MG63 (cell line): ENCODE results near the gene WDR93. TPM values are rescaled to one million over a fixed set of nuclear protein-coding genes. Genes with fewer than 3 reads are reported as not detected.

ENCODE experiments used
- DNase-seq: peaks from one replicate; pipeline ENCODE4 v3.0.0-alpha.2; 2020
- H3K27me3 ChIP-seq: fragments of 250-450 bp; sonication (Bioruptor Pico); 2 replicates; pipeline ENCODE4 v1.5.1; 2020; ENCODE audit warnings: mild to moderate bottlenecking, moderate library complexity
- H3K36me3 ChIP-seq: fragments of 250-450 bp; sonication (Bioruptor Pico); 2 replicates; pipeline ENCODE4 v1.5.1; 2020; ENCODE audit warnings: mild to moderate bottlenecking, moderate library complexity
- H3K4me3 ChIP-seq: fragments of 250-450 bp; sonication (Bioruptor Pico); 2 replicates; pipeline ENCODE4 v1.5.1; 2020; ENCODE audit warnings: mild to moderate bottlenecking, moderate library complexity
- H3K9me3 ChIP-seq: fragments of 250-450 bp; sonication (Bioruptor Pico); 2 replicates; pipeline ENCODE4 v1.5.1; 2020; ENCODE audit warnings: mild to moderate bottlenecking, moderate library complexity
- total RNA-seq: library from RNA; depleted of rRNA; stranded (reverse); fragments of >200 nt; shearing (Covaris generic); gene quantifications from 2 replicates; pipeline ENCODE4 v1.2.3, GENCODE V29; 2014; ENCODE audit warnings: low replicate concordance; rRNA removed

Gene WDR93
- 0.13 TPM in 1 of 2 replicates, not detected in the other for total RNA-seq

GRCh38 chr15:89690276-89691218, at the start of gene WDR93, which contains the start of gene PEX11A:
TSS of gene WDR93 (plus strand) at chr15:89690811. CDS start at chr15:89701747, 10,936 bp downstream.
TSS of gene PEX11A (minus strand) at chr15:89690754. CDS start at chr15:89690632, 122 bp downstream.
- H3K9me3 ChIP-seq, result no peaks in the 10 kb centered on the region; the same call in 1 of the 2 replicates
- no peaks in the 10 kb centered on the region for H3K27me3 ChIP-seq
- peak; percentile 76 for DNase-seq
- H3K36me3 ChIP-seq, result peaks cover 5% of the 10 kb centered on the region; the same call in 1 of the 2 replicates
- H3K4me3 ChIP-seq, result peak within 1 kb of the TSS; percentile 85

DNA sequence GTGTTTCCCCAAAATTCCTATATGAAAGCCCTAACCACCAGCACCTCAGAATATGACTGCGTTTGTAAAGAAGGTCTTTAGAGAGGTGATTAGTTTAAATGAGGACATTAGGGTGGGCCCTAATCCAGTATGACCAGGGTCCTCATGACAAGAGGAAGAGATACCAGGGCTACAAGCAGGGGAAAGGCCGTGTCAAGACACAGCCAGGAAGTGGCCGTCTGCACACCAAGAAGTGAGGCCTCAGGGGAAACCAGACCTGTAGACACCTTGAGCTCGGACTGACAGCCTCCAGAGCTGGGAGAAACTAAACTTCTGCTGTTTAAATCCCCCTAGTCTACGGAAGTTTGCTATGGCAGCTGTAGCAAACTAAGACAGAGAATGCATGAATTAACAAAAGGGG, 49.6 kb upstream of the WDR93 start:
- Histone ChIP-seq H3K4me3 (no peak overlapping the region), H3K9me3 (no peaks in the 10 kb centered on the region), H3K36me3 (peaks cover 72% of the 10 kb centered on the region), H3K27me3 (no peaks in the 10 kb centered on the region)
- no peak for DNase-seq

DNA sequence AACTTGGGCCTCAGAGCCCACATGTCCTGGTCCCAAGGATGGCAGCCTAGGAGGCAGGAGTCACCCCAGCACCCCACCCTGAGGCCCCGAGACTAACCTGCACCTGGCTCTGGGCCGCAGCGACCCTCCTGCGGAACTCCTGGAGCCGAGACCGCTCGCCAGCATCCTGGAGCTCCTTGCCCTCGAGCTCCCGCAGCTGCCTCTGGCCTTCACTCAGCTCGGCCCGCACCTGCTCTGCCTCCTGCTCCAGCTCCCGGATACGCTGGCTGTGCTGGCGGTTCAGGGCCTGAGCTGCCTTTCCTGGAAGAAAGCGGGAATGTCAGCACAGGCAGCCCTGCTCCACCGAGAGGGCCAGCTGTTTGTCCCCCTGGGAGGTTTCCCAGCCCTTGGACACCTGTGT, 48.5 kb upstream of the WDR93 start:
- no peak for DNase-seq
- H3K9me3 ChIP-seq, result no peaks in the 10 kb centered on the region
- no peaks in the 10 kb centered on the region for H3K27me3 ChIP-seq
- peaks cover 83% of the 10 kb centered on the region for H3K36me3 ChIP-seq
- no peak overlapping the region for H3K4me3 ChIP-seq

DNA sequence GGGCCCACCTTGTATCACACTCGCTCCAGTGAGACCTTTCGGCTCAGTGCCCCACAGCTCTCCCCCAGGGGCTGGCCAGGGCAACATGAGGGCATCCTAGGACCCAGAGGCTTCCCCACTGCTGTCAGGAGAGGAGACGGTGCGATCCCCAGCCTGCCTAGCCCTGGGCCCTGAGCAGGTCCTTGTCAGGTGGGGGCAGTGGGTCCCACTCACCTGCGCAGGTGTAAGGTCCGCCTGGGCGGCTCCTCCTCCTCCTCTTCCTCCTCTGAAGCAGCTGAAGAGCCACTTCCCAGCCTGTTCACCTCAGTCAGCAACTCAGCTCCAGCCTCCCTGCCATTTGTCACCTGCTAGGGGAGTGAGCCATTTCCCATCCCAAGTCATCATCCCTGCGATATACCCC, 44.9 kb upstream of the WDR93 start:
- Histone ChIP-seq H3K36me3 (peaks cover 91% of the 10 kb centered on the region), H3K27me3 (no peaks in the 10 kb centered on the region), H3K9me3 (no peaks in the 10 kb centered on the region), H3K4me3 (no peak overlapping the region)
- DNase-seq, result no peak

DNA sequence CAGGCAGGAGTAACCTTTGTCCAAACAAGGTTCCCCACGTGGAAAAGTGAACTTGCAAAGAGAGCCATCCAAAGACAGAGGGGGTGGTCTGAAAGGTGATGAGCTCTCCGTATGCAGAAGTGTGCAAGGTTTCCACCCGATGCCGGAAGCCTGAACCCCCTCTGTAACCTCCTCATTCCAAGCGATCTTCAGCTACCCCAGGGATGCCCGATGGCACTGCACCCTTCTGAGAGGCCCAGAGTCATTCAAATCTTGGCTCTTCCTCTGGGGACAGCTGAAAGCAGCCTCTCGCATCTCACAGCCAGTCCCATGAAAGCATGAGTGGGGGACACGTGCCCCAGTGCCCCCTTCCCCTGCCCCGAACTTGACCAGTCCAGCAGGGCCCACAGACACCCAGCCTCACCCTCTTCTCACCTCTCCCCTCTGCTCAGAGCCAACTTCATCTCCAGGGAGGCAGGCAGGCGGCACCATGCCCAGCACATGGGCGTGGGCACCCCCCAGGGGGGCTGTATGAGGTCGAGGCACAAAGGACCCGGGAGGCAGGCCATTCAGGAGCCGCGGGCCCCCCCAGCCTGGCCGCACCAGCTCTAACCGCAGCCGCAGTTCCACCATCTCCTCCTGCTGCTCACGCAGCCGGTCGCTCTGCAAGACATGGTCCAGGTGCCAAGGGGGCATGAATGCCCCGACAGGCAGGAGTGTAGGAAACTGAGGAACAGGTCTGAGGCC, 44.0 kb upstream of the WDR93 start:
- no peaks in the 10 kb centered on the region for H3K9me3 ChIP-seq
- H3K36me3 ChIP-seq, result peaks cover 90% of the 10 kb centered on the region
- DNase-seq, result no peak
- no peak overlapping the region for H3K4me3 ChIP-seq
- H3K27me3 ChIP-seq, result no peaks in the 10 kb centered on the region

DNA sequence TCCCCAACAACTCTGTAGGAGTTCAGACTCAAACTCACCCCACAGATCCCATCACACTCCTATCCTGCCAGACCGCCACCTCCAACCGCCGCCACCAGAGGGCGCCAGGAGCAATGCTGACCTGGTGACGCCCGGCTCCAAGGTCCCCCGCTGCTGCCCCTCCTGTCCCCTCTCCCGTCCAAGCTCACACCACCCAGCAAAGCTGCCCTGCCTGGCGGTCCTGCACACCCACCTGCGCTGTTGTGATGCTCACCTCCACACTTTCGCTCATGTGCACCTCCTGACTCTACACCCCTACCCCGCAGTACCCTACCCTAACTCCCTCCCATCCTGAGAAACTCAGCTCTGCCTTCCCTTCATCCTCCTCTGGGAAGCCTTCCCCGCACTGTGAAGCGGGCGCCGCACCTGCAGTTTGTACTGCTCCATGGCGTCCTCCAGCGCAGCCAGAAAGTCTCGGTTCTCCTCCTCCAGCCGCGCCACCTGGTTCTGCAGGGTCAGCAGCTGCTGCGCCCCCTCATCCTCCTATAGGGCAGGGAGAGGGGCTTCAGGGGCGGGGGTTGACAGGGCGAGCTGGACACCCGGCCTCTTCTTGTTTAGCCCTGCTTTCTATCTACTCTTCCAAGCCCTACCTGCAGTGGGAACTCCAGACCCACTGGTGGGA, 43.3 kb upstream of the WDR93 start:
- peaks cover 90% of the 10 kb centered on the region for H3K36me3 ChIP-seq
- no peak overlapping the region for H3K4me3 ChIP-seq
- peak; percentile 63 for DNase-seq
- no peaks in the 10 kb centered on the region for H3K27me3 ChIP-seq
- no peaks in the 10 kb centered on the region for H3K9me3 ChIP-seq

GRCh38 chr15:89648106-89649012, 42.3 kb upstream of the WDR93 start:
- no peak for DNase-seq
- Histone ChIP-seq H3K9me3 (no peaks in the 10 kb centered on the region), H3K27me3 (no peaks in the 10 kb centered on the region), H3K4me3 (no peak overlapping the region), H3K36me3 (peaks cover 90% of the 10 kb centered on the region)

DNA sequence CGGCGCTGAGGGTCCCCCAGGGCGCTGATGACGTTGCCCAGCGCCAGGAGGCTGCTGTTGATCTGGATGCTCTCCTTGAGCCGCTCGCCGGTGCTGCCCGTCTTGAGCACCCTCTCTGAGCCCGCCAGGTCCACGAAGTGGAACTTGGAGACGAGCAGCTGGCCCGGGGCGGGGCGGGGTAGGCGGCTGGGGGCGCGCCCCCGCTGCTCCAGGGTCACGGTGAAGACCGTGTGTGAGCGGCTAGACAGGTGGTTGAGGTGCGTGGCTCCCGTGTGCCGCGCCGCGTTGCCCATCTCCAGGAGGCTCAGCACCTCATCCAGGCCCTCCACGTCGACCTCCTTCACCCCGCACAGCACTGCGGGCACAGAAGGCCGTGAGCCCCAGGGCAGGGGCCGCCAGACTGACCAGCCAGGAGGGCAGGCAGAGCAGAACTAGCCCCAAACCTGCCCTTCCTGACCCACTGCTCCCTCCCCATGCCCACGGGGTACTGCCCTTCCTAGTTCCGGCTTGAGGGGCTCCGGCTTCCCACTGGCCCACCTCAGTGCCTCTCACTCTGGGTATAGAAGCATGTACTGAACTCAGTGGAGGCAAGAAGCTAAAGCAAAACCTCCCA, 41.5 kb upstream of the WDR93 start:
- no peaks in the 10 kb centered on the region for H3K9me3 ChIP-seq
- no peaks in the 10 kb centered on the region for H3K27me3 ChIP-seq
- DNase-seq, result no peak
- H3K4me3 ChIP-seq, result no peak overlapping the region
- peaks cover 89% of the 10 kb centered on the region for H3K36me3 ChIP-seq

- Histone ChIP-seq H3K9me3 (no peaks in the 10 kb centered on the region), H3K27me3 (no peaks in the 10 kb centered on the region), H3K36me3 (peaks cover 86% of the 10 kb centered on the region), H3K4me3 (no peak overlapping the region)
- no peak for DNase-seq
Measured at GRCh38 chr15:89649716-89650115, 40.9 kb upstream of the WDR93 start.

GRCh38 chr15:89652131-89652530, 38.5 kb upstream of the WDR93 start:
- Histone ChIP-seq H3K27me3 (no peaks in the 10 kb centered on the region), H3K9me3 (no peaks in the 10 kb centered on the region), H3K36me3 (peaks cover 66% of the 10 kb centered on the region), H3K4me3 (no peak overlapping the region)
- DNase-seq, result no peak

DNA sequence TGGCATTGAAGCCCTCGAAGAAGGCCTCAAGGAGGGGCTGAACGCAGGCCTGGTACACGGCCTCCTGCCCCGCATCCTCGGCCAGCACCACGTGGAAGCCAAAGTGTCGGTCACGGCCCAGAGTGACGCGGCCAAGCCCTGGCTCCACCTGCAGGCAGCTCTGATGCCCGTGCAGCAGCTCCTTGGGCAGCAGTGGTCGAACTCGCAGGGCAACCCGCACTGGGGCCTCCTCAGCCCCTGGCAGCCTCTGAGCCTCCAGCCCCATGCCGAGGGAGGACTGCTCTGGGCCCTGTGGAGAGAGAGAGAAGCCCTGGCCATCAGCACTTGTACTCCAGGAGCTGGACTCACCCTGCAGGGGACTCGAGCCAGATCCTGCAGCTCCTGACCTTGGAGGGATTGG, 37.9 kb upstream of the WDR93 start:
- DNase-seq, result no peak

DNA sequence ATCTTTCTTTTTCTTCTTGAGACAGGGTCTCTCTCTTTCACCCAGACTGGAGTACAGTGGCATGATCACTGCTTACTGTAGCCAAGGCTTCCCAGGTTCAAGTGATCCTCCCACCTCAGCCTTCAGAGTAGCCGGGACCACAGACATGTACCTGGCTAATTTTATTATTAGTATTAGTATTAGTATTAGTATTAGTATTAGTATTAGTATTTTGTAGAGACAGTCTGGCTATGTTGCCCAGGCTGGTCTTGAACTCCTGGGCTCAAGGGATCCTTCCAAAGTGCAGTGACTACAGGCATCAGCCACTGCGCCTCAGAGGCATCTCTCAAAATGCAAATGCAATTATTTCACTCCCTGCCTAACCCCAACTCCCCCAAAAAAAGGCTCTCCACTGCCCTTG, 37.0 kb upstream of the WDR93 start:
- Histone ChIP-seq H3K36me3 (peaks cover 57% of the 10 kb centered on the region), H3K4me3 (peak overlapping the region; percentile 96), H3K9me3 (no peaks in the 10 kb centered on the region), H3K27me3 (no peaks in the 10 kb centered on the region)
- DNase-seq, result no peak

More for the DNA sequence above, 37.9 kb upstream of the WDR93 start:
- H3K4me3 ChIP-seq, result no peak overlapping the region
- H3K9me3 ChIP-seq, result no peaks in the 10 kb centered on the region
- no peaks in the 10 kb centered on the region for H3K27me3 ChIP-seq
- peaks cover 61% of the 10 kb centered on the region for H3K36me3 ChIP-seq

DNA sequence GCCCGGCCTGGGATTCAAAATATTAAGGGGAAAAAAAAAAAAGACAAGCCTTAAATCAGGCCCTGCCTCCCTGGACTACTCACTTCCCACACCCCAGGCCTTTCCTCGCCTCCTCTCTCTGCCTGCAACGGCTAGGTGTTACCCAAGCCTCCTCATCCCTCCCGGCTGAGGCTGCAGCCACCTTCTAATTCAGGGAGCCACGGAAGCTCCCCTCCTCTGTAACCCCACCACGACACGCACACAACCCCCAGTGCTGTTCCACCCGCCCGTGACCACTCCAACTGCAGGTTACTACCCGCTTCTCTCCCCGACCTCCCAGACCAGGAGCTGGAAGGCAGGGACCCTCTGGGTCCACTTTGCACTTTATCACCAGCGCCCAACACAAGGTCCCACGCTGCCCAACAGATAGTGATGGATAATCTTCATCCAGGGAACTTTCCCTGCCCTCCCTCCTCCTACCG, 36.3 kb upstream of the WDR93 start:
- DNase-seq, result peak; percentile 71
- H3K27me3 ChIP-seq, result no peaks in the 10 kb centered on the region

GRCh38 chr15:89654847-89655805, 35.5 kb upstream of the WDR93 start, which contains the start of gene KIF7:
TSS of gene KIF7 (minus strand) at chr15:89655467. CDS start at chr15:89652930, 2,537 bp downstream.
- H3K27me3 ChIP-seq, result no peaks in the 10 kb centered on the region
- H3K9me3 ChIP-seq, result no peaks in the 10 kb centered on the region
- DNase-seq, result peak; percentile 83
- peak within 1 kb of the TSS; percentile 96 for H3K4me3 ChIP-seq
- peaks cover 43% of the 10 kb centered on the region for H3K36me3 ChIP-seq

More for the DNA sequence above, 36.3 kb upstream of the WDR93 start:
- Histone ChIP-seq H3K36me3 (peaks cover 50% of the 10 kb centered on the region), H3K4me3 (peak overlapping the region; percentile 96), H3K9me3 (no peaks in the 10 kb centered on the region)
